Endothelial cell of umbilical vein (primary cell): ENCODE measurements around the gene RAD18.

Experiments
- EZH2 ChIP-seq: IDR thresholded peaks from 2 replicates; pipeline ENCODE4 v1.6.1; 2012; ENCODE audit warnings: borderline replicate concordance, low read depth, mild to moderate bottlenecking, moderate library complexity, low read length, inconsistent platforms; ENCODE audit not compliant: severe bottlenecking
- FOS ChIP-seq: IDR thresholded peaks from 2 replicates; pipeline ENCODE4 v1.6.1; 2011; ENCODE audit warnings: mild to moderate bottlenecking, low read length, moderate library complexity, borderline replicate concordance; ENCODE audit not compliant: insufficient read depth
- GATA2 ChIP-seq: IDR thresholded peaks from 2 replicates; pipeline ENCODE4 v1.7.0; 2011; ENCODE audit warnings: low read depth, mild to moderate bottlenecking, moderate library complexity, mixed read lengths, low read length; ENCODE audit not compliant: insufficient read length, insufficient read depth
- JUN ChIP-seq: IDR thresholded peaks from 2 replicates; pipeline ENCODE4 v1.6.1; 2011; ENCODE audit warnings: borderline replicate concordance, low read depth; ENCODE audit not compliant: insufficient read length, insufficient read depth
- MAX ChIP-seq: IDR thresholded peaks from 2 replicates; pipeline ENCODE4 v1.6.1; 2011; ENCODE audit not compliant: insufficient read depth, insufficient read length
- MYC ChIP-seq: IDR thresholded peaks from one replicate; pipeline ENCODE4 v1.6.1; 2011; ENCODE audit warnings: mild to moderate bottlenecking, low read depth, low read length
- POLR2A ChIP-seq: IDR thresholded peaks from 2 replicates; pipeline ENCODE4 v1.6.1; 2012; ENCODE audit warnings: low read depth, mild to moderate bottlenecking, control low read depth, low read length
- POLR2AphosphoS5 ChIP-seq: IDR thresholded peaks from 2 replicates; pipeline ENCODE4 v1.6.1; 2012; ENCODE audit warnings: low read depth, mild to moderate bottlenecking, control low read depth, low read length, moderate library complexity; ENCODE audit not compliant: insufficient read depth
- TF ChIP-seq, protein P1 (sequence below), 2 donors: IDR thresholded peaks; 1 replicate in 1 of 2; 2 replicates in 1 of 2; pipeline ENCODE4 v1.5.1; 2011; ENCODE audit warnings: low read length in 2 of 2, mild to moderate bottlenecking in 2 of 2, moderate library complexity in 2 of 2, control low read depth in 1 of 2, inconsistent platforms in 1 of 2, low read depth in 1 of 2; ENCODE audit not compliant: insufficient read depth in 1 of 2; ENCODE audit errors: extremely low read depth in 1 of 2

DNA sequence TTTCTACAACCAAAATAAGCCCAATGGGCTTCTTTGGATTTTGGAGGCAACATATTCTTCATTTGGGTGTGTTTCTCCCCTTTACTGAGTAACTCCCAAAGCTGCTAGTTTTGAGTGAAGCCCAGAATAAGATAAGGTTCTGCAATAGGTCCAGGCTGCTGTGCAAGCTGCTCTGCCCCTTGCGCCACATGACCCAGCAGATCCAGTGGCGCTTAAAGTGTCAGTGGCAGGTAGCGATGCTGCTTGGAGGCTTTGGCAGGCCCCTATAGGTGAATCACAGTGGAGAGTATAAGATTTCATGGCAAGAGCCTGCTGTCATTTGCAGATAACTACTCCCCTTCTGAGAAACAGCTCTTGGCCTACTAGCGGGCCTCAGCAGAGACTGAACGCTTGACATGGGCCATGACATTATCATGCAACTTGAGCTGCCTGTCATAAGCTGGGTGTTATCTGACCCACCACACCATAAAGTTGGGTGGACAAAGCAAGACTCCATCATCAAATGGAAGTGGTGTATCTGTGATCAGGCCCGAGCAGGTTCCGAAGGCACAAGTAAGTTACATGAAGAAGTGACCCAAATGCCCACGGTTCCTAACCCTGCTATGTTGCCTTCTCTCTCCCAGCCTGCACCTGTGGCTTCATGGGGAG is 105.4 kb downstream of the RAD18 start:
- TF ChIP-seq, protein P1, sequence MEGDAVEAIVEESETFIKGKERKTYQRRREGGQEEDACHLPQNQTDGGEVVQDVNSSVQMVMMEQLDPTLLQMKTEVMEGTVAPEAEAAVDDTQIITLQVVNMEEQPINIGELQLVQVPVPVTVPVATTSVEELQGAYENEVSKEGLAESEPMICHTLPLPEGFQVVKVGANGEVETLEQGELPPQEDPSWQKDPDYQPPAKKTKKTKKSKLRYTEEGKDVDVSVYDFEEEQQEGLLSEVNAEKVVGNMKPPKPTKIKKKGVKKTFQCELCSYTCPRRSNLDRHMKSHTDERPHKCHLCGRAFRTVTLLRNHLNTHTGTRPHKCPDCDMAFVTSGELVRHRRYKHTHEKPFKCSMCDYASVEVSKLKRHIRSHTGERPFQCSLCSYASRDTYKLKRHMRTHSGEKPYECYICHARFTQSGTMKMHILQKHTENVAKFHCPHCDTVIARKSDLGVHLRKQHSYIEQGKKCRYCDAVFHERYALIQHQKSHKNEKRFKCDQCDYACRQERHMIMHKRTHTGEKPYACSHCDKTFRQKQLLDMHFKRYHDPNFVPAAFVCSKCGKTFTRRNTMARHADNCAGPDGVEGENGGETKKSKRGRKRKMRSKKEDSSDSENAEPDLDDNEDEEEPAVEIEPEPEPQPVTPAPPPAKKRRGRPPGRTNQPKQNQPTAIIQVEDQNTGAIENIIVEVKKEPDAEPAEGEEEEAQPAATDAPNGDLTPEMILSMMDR (IDR thresholded peaks at IDR 0.05; ENCODE audit: extremely low read depth in 1 of 2, insufficient read depth in 1 of 2, low read depth in 1 of 2, low read length in 2 of 2), result no peak
- TF ChIP-seq POLR2AphosphoS5 (no peak), MYC (no peak), FOS (no peak), POLR2A (no peak), JUN (no peak), EZH2 (no peak), GATA2 (no peak), MAX (no peak)
